ENCODE measurements around the gene OR6X1.

Gene OR6X1, protein sequence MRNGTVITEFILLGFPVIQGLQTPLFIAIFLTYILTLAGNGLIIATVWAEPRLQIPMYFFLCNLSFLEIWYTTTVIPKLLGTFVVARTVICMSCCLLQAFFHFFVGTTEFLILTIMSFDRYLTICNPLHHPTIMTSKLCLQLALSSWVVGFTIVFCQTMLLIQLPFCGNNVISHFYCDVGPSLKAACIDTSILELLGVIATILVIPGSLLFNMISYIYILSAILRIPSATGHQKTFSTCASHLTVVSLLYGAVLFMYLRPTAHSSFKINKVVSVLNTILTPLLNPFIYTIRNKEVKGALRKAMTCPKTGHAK

DNA sequence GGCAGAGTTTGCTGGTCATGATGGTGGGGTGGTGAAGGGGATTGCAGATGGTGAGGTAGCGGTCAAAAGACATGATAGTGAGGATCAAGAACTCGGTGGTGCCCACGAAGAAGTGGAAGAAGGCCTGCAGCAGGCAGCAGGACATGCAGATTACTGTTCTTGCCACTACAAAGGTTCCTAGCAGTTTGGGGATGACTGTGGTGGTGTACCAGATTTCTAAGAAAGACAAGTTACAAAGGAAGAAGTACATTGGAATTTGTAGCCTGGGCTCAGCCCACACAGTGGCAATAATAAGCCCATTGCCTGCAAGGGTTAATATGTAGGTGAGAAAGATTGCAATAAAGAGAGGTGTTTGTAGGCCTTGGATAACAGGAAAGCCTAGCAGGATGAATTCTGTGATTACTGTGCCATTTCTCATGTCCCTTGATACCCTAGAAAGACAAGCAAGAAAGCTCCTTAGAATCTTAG lies at the start of gene OR6X1:
Gene OR6X1, minus strand, starts transcription at position 418 of the 468 bp plus-strand sequence. Its CDS starts 0 bp downstream, at position 418.
- no peak for DNase-seq

GRCh38 chr11:123801765-123802164 lies 47.4 kb upstream of the OR6X1 start:
- DNase-seq: no peak

DNA sequence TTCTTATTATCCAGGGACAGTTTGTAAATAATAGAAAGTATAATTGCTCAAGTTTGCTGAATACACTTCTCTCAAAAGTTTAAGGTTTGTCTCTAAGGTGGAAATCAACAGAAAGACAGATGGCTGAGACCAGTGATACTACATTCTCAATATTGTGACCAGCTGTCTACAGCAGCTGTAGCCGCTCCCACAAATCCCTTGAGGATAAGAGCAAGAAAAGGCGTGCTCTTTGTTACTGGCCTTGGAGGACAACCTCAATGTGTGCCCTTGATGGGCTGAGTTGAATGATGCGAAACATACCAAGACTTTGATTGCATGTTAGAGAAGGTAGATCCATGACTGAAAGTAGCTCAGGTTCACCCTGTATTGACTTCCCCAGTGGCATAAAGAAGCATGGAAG lies 45.7 kb upstream of the OR6X1 start:
- no peak for DNase-seq

DNA sequence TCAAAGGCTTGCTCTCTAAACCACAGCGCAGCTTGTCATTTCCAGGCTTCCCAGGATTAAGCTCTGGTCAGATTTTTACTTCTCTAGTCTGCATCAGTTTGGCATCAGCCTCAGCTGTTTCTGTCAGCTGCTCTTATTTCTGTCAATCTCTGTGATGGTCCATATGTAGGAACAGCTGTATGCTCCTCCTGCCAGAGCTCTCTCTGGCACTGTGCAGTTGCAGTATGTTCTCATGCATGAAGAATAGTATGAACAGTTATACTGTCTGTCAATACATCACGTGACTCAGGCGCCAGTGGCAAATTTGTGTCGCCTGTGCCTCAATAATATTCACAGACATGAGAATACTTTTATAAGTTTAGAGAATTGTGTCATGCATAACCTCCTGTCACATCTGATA lies 45.1 kb upstream of the OR6X1 start:
- DNase-seq: no peak

DNA sequence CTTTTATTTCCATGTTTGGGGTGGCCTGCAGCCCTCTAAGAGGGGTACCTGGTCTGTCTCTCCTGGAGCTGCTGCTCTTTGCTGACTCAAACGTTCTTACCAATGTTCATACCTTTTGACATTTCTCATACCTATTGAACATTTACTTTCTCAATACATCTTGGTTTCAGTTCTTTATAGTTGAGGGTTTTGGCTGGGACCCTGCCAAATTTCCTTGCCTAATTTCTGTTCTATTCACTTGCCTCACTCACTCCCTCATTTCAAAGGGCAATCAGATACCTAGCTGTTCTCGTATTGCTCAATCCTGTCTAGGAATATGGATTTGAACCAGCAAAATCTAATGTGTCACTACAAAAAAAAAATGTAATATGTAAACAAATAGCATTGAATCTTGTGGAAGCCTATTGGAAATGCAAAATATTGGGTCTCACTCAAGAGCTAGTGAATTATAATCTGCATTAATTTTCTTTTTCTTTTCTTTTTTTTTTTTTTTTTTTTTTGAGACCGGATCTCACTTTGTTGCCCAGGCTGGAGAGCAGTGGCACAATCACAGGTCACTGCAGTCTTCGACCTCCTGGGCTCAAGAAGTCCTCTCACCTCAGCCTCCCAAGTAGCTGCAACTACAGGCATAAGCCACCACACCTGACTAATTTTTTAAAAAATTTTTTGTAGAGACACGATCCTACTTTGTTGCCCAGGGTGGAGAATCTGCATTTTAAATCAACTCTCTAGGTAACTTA lies 44.4 kb upstream of the OR6X1 start:
- DNase-seq: no peak

- no peak for DNase-seq
Measured at GRCh38 chr11:123798079-123798478, 43.8 kb upstream of the OR6X1 start.

GRCh38 chr11:123797541-123797940 lies 43.2 kb upstream of the OR6X1 start:
- DNase-seq: no peak

GRCh38 chr11:123797114-123797513 lies 42.8 kb upstream of the OR6X1 start:
- no peak for DNase-seq

- no peak for DNase-seq
Measured at GRCh38 chr11:123796226-123796625, 41.9 kb upstream of the OR6X1 start.

DNA sequence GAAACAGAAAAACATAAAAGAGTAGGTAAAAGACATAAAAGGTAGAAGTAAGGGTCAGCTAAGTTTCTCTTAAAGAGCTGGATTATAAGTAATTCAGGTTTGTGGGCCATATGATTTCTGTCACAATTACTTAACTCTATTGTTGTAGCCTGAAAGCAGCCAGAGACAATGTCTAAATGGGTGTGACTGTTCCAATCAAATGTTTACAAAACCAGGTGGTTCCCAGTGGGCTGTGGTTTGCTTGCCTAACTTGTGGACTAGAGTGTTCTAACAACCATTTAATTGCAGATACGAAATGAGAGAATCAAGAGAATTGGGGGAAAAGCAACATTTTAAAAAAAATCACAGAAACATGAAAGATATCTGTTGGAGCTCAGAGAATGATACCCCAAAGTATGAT lies 29.2 kb upstream of the OR6X1 start:
- DNase-seq: no peak

DNA sequence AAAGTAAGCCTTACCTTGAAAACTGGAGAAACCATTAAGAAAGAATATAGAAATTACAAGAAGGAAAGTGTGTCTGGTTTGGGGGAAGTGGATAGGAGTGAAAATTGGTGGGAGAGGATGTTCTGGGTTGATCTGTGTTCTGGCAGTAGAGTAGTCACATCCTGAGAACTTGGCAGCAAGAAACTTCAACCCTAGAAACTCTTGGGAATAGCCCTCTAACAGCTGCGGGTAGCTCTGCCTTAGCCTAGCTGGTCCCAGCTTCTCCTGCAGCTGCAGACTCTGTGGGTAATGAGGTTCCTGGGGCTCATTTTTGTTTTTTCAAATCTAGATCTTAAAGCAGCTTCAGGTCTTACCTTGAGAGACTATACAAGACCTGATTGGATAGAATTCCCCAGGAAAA lies 24.2 kb upstream of the OR6X1 start:
- no peak for DNase-seq

DNA sequence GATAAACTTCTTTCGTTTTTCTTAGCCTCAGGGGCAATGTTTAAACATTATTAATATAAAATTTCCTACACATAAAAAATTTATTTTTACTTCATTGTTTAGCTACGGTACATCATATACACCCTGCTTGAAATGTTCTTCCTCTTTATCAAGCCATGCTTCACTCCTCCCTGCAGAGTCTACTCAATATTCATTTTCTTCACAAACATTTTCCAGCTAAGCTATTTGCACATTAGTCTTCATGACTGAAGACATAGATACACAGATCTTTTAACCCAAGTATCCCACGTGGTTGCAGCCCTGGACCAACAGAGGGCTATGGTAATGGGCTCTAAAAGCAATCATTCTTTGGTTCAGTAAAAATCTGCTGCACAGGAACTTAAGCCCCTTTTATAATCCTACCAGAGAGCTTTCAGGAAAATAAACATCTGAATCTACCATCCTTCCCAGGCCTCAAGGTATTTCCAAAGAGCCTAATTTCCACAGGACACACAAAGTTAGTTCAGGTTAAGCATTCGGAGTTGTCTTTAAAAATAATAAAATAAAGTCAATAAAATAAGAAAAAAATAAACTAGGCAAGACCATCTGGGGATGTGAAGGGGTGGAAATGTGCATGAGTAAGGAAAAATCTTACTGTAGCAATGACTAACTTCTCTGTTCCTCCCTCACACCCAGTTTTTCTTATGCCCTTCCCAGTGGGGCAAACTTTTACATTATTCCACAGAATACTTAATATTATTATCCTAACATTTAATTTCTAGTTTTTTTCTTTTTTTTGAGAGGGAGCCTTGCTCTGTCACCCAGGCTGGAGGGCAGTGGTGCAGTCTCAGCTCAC lies 21.6 kb upstream of the OR6X1 start:
- no peak for DNase-seq

DNA sequence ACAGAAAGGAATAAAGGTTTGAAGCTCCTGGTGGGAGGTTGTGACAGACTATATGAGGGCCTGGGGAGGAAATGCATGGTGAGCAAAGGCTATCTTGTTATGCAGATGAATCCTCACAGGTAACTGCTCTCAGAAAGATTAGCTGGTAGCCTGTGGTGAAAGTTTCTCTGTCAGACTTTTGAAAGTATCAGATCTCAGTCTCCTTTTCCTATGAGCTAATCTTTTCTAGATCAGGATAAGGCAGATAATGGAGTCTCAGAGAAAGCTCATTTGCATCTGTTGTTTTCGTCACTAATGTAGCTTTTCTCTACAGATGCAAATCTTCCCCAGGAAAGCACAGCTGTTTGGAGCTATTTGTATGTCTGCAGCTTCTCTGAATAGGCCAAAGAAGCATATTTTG lies 21.0 kb upstream of the OR6X1 start:
- no peak for DNase-seq

GRCh38 chr11:123773959-123774358 lies 19.6 kb upstream of the OR6X1 start:
- DNase-seq: no peak

GRCh38 chr11:123773026-123773425 lies 18.7 kb upstream of the OR6X1 start:
- DNase-seq: no peak

- DNase-seq: no peak
Measured at GRCh38 chr11:123771664-123772063, 17.3 kb upstream of the OR6X1 start.

DNA sequence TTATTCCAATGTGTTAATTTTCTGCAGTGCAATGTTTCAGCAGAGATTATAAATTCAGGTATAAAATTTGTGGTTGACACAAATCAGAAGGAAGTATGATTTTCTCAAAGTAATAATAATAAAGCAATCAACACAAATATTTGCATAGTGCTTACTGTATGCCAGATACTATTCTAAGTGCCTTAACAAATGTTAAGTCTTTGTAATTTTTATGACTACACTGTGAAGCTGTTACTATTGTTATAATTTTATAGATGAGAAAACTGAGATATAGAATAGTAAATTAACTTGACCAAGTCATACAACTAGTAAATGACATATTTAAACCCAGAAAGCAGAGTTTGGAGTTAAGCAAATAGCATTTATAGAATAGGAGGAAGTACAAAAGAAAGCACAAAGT lies 16.4 kb upstream of the OR6X1 start:
- DNase-seq: no peak

- DNase-seq: no peak
Measured at GRCh38 chr11:123765601-123766000, 11.3 kb upstream of the OR6X1 start.

GRCh38 chr11:123762422-123762821 lies 8.1 kb upstream of the OR6X1 start:
- no peak for DNase-seq

GRCh38 chr11:123760894-123761293 lies 6.6 kb upstream of the OR6X1 start:
- DNase-seq: no peak

- no peak for DNase-seq
Measured at GRCh38 chr11:123757976-123758375, 3.7 kb upstream of the OR6X1 start.

DNA sequence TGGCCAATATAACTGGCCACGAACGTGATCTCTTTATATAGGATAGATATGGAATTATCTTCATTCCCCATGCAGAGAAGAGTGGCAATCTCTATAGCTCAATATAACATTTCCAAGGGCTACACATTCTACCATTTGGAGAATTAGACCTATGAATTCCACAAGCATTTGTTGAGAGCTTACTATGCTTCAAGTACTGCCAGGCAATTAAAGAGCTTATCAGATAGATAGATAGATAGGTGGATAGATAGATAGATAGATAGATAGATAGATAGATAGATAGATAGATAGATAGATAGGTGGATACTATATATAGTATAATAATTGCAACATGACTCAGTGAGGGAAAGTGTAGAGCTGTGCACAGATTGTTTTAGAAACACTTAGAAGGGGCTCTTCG lies 1.5 kb upstream of the OR6X1 start:
- no peak for DNase-seq

DNA sequence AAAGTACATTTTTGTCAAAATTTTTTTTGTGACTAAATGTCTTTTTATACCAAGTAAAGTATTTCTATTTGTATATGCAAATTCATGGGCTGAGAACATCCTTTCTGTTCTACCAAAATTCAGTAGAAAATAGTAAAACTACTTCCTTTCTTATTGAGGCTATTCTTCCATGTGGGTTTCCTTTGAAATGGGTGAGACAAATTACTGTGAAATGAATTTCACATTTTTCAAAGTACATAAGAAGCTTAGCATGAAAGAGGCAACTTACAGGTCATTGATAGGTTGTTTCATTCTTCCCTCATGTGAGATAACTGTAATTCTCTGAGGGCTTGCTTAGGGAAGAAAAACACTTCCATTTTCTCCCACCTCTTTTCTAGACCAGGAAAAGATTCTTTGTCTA lies 1.0 kb upstream of the OR6X1 start:
- DNase-seq: no peak

GRCh38 chr11:123753110-123753509 lies 1.2 kb downstream of the OR6X1 start:
- DNase-seq: no peak
